Ovary (tissue), 3 donors: ENCODE measurements around the gene ANKRD39.
"Not testable (repeated sequence)": the region's sequence is repeated elsewhere in the genome, so short reads cannot be mapped to it uniquely, and the experiment has no call there.

Experiments used
- EP300 ChIP-seq: sonication (generic); formaldehyde crosslinking; IDR thresholded peaks from one replicate; pipeline ENCODE4 v1.6.1; 2017; ENCODE audit warnings: antibody characterized with exemption
- POLR2A ChIP-seq: fragments of 450-650 bp; IDR thresholded peaks from one replicate; pipeline ENCODE4 v1.6.1; 2017; ENCODE audit warnings: antibody characterized with exemption, mild to moderate bottlenecking, moderate library complexity
- TF ChIP-seq, protein P1 (sequence below), 3 donors: fragments of 450-650 bp in 2 of 3; fragments of 200-600 bp in 1 of 3; IDR thresholded peaks; one replicate each; pipeline versions ENCODE4 v1.5.1 to v1.8.0; 2016 to 2022; ENCODE audit warnings: antibody characterized with exemption in 3 of 3, mild to moderate bottlenecking in 1 of 3
- donor health status: DM: no; HTN: no; CAD: no.

DNA sequence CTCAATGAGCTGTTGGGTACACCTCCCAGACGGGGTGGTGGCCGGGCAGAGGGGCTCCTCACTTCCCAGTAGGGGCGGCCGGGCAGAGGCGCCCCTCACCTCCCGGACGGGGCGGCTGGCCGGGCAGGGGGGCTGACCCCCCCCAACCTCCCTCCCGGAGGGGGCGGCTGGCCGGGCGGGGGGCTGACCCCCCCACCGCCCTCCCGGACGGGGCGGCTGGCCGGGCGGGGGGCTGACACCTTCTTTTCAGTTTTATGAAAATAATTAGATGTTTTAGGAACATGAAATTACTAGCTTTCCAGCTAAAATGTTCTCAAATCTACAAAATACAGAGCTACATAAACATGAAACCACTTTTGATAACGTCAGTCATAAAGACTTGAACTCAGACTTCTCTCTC is 51.9 kb downstream of the ANKRD39 start:
- TF ChIP-seq, protein P1, sequence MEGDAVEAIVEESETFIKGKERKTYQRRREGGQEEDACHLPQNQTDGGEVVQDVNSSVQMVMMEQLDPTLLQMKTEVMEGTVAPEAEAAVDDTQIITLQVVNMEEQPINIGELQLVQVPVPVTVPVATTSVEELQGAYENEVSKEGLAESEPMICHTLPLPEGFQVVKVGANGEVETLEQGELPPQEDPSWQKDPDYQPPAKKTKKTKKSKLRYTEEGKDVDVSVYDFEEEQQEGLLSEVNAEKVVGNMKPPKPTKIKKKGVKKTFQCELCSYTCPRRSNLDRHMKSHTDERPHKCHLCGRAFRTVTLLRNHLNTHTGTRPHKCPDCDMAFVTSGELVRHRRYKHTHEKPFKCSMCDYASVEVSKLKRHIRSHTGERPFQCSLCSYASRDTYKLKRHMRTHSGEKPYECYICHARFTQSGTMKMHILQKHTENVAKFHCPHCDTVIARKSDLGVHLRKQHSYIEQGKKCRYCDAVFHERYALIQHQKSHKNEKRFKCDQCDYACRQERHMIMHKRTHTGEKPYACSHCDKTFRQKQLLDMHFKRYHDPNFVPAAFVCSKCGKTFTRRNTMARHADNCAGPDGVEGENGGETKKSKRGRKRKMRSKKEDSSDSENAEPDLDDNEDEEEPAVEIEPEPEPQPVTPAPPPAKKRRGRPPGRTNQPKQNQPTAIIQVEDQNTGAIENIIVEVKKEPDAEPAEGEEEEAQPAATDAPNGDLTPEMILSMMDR (IDR thresholded peaks at IDR 0.05) = not testable (repeated sequence)
- TF ChIP-seq POLR2A, EP300: not testable (repeated sequence)
